HG03139 (cell line): ENCODE results near the gene DNAJC3.

ENCODE experiments used
- ATAC-seq: cut with Tn5 transposase; IDR thresholded peaks from one replicate; pipeline ENCODE4 v1.9.1; 2021; ENCODE audit not compliant: unreplicated experiment

DNAJC3 gene

DNA sequence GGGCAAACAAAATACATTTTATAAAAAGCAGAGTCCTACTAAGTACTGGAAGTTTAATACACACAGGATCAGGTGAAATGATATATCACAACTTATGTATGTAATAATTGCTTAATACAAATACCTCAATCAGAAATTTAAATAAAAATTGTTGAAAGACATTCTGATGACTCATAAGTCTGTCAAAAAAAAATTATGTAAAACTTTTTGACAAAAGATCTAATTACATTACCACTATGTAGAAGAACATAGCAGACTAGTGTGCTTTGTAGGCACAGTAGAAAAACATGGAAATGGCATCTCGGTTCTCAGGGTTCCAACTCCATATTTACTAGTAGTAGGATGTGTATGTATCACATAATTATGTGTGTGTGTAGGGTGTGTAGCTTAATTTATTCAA, 156.2 kb downstream of the DNAJC3 start:
- no peak for ATAC-seq

DNA sequence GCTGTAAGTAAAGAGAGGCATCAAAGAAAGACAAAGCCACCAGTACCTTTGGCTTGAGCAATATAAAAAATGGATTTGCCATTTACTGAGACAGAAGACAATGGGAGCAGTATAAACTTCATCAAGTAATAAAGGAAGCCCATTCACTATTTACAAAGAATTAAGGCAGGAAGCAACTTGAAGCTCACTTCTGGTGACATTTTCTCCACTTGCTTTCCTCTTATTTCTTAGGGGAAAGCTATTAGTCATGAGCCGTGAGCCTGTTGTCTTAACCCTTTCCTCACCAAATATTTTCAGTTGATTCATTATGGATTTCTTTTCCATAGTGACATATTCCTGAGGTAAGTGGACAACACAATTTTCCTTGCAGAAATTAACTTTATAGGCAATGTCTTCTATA, 156.8 kb downstream of the DNAJC3 start:
- no peak for ATAC-seq

DNA sequence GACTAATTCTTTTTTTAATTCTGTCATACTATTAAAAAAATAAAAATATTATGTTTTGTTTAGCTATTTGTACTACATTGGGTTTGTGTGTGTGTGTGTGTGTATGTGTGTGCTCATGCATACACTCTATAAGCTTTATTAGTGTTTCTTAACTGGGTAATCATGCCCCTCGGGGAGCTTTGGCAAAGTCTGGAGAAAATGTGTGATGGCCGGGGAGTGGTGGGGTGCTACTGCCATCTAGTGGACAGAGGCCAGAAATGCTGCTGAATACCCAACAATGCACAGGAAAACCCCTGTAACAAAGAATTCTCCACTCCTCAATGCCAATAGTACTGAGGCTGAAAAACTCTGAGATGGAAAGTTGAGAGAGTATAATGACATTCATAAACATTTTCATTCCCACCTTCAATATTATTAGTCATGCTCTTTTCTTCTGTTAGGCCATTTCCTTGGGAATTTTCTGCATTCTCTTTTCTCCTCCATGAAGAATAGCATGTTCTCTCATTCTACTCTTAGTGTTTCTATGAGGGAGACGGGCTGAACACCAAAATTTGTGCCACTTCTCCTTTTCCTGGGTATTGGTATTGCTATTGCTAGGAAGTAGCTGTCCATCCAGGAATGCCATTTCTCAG, 157.3 kb downstream of the DNAJC3 start:
- peak; percentile 84 for ATAC-seq

DNA sequence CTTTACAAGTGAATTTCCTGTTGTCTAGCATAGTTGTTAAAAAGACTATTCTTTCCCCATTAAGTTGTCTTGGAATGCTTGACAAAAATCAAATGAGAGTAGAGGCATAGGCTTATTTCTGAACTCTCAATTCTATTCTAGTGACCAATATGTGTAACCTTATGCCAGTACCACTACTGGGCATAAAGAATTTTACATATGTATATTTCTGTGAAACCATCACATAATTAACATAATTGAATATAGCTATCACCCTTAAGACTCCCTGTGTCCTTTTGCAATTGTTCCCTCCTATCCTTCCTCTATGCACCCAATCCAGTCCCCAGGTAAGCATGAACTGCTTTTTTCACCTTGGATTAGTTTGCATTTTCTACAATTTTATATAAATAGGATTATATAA, 165.0 kb downstream of the DNAJC3 start:
- ATAC-seq: no peak

DNA sequence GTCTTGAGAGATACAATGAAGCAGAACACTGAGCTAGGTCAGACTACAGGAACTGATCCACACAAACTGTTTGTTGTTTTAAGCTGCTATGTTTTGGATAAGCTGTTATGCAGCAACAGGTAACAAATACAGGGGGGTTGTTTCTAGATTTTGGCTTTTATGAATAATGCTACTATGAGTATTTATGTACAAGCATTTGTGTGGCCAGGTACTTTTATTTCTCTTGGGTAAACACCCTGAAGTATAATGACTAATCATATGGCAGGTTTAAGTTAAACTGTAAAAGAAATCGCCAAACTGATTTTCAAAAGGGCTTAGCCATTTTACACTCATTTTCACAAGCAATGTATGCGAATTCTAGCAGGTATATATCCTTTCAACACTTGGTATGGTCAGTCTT, 166.0 kb downstream of the DNAJC3 start:
- no peak for ATAC-seq
